Right hindlimb (tissue), 1 donor: Measurements from ENCODE around the gene SH3RF3.

Experiments
- DNase-seq: peaks from one replicate; pipeline ENCODE4 v3.0.0-alpha.2; 2018

Gene SH3RF3

GRCh38 chr2:109292386-109292785 is 163.4 kb downstream of the SH3RF3 start:
- no peak for DNase-seq

- no peak for DNase-seq
Measured at GRCh38 chr2:109293663-109294062, 164.7 kb downstream of the SH3RF3 start.

GRCh38 chr2:109294523-109294922 is 165.5 kb downstream of the SH3RF3 start:
- no peak for DNase-seq

GRCh38 chr2:109295070-109295780 is 166.2 kb downstream of the SH3RF3 start:
- DNase-seq, result no peak

GRCh38 chr2:109295781-109296117 is 166.7 kb downstream of the SH3RF3 start:
- DNase-seq, result no peak

GRCh38 chr2:109297566-109298490 is 168.8 kb downstream of the SH3RF3 start:
- DNase-seq, result no peak

GRCh38 chr2:109298851-109299250 is 169.8 kb downstream of the SH3RF3 start:
- no peak for DNase-seq

- no peak for DNase-seq
Measured at GRCh38 chr2:109299536-109299935, 170.5 kb downstream of the SH3RF3 start.

- DNase-seq, result no peak
Measured at GRCh38 chr2:109300582-109300981, 171.6 kb downstream of the SH3RF3 start.

- no peak for DNase-seq
Measured at GRCh38 chr2:109301746-109302145, 172.7 kb downstream of the SH3RF3 start.

GRCh38 chr2:109302319-109302718 is 173.3 kb downstream of the SH3RF3 start:
- DNase-seq, result no peak

- DNase-seq, result no peak
Measured at GRCh38 chr2:109304242-109304641, 175.2 kb downstream of the SH3RF3 start.

GRCh38 chr2:109304731-109305470 is 175.9 kb downstream of the SH3RF3 start:
- no peak for DNase-seq

- DNase-seq, result no peak
Measured at GRCh38 chr2:109305490-109306167, 176.6 kb downstream of the SH3RF3 start.

- DNase-seq, result no peak
Measured at GRCh38 chr2:109306190-109306589, 177.2 kb downstream of the SH3RF3 start.

- no peak for DNase-seq
Measured at GRCh38 chr2:109311771-109312170, 182.8 kb downstream of the SH3RF3 start.

GRCh38 chr2:109312902-109313301 is 183.9 kb downstream of the SH3RF3 start:
- DNase-seq, result no peak

GRCh38 chr2:109313343-109313742 is 184.3 kb downstream of the SH3RF3 start:
- no peak for DNase-seq

GRCh38 chr2:109316091-109316490 is 187.1 kb downstream of the SH3RF3 start:
- DNase-seq, result no peak

- DNase-seq, result peak; percentile 64
Measured at GRCh38 chr2:109317471-109318095, 188.6 kb downstream of the SH3RF3 start.

GRCh38 chr2:109318150-109318948 is 189.3 kb downstream of the SH3RF3 start:
- peak; percentile 95 for DNase-seq
